Measurements from ENCODE around the gene OST4.
"Not testable (repeated sequence)": the region's sequence is repeated elsewhere in the genome, so short reads cannot be mapped to it uniquely, and the experiment has no call there.

OST4 gene

GRCh38 chr2:27082773-27083409 lies 11.4 kb upstream of the OST4 start:
- peaks cover 6% of the 10 kb centered on the region for H3K4me1 ChIP-seq (ENCODE audit: control insufficient read depth, low read depth, low read length)
- H3K4me3 ChIP-seq (ENCODE audit: low read length) = no peak overlapping the region
- peaks cover 21% of the 10 kb centered on the region for H3K27me3 ChIP-seq (ENCODE audit: control insufficient read depth, insufficient read depth, low read length)
- no peak overlapping the region for H3K27ac ChIP-seq (ENCODE audit: low read length)
- H3K9me3 ChIP-seq (ENCODE audit: control insufficient read depth, low read depth, low read length) = no peaks in the 10 kb centered on the region
- no peaks in the 10 kb centered on the region for H3K36me3 ChIP-seq (ENCODE audit: control insufficient read depth, low read depth, low read length)
- no peak overlapping the region for H3K9ac ChIP-seq (ENCODE audit: low read length)

GRCh38 chr2:27081984-27082772 lies 10.7 kb upstream of the OST4 start:
- H3K36me3 ChIP-seq (ENCODE audit: control insufficient read depth, low read depth, low read length) = no peaks in the 10 kb centered on the region
- no peaks in the 10 kb centered on the region for H3K4me1 ChIP-seq (ENCODE audit: control insufficient read depth, low read depth, low read length)
- no peak overlapping the region for H3K4me3 ChIP-seq (ENCODE audit: low read length)
- no peaks in the 10 kb centered on the region for H3K9me3 ChIP-seq (ENCODE audit: control insufficient read depth, low read depth, low read length)
- H3K9ac ChIP-seq (ENCODE audit: low read length) = no peak overlapping the region
- peaks cover 14% of the 10 kb centered on the region for H3K27me3 ChIP-seq (ENCODE audit: control insufficient read depth, insufficient read depth, low read length)
- H3K27ac ChIP-seq (ENCODE audit: low read length) = no peak overlapping the region

- Histone ChIP-seq H3K27ac (ENCODE audit: low read length) (no peak overlapping the region), H3K36me3 (ENCODE audit: control insufficient read depth, low read depth, low read length) (no peaks in the 10 kb centered on the region), H3K27me3 (ENCODE audit: control insufficient read depth, insufficient read depth, low read length) (peaks cover 11% of the 10 kb centered on the region), H3K9me3 (ENCODE audit: control insufficient read depth, low read depth, low read length) (no peaks in the 10 kb centered on the region), H3K4me1 (ENCODE audit: control insufficient read depth, low read depth, low read length) (no peaks in the 10 kb centered on the region), H3K4me3 (ENCODE audit: low read length) (no peak overlapping the region), H3K9ac (ENCODE audit: low read length) (no peak overlapping the region)
Measured at GRCh38 chr2:27080603-27080936, 9.1 kb upstream of the OST4 start.

DNA sequence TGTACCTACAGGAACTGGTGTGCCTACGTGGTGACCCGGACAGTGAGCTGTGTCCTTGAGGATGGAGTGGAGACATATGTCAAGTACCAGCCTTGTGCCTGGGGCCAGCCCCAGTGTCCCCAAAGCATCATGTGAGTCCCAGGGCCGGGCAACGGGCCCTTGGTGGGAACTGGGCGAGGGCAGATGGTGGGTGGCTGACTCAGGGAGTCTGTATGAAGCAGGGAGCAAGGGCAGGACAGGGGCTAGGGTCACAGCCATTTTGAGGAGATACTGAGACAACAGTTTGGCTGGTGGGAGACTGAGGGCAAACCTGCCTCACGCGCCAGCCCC lies 8.7 kb upstream of the OST4 start:
- Histone ChIP-seq H3K9ac (ENCODE audit: low read length) (no peak overlapping the region), H3K27ac (ENCODE audit: low read length) (no peak overlapping the region), H3K4me1 (ENCODE audit: control insufficient read depth, low read depth, low read length) (no peaks in the 10 kb centered on the region), H3K36me3 (ENCODE audit: control insufficient read depth, low read depth, low read length) (no peaks in the 10 kb centered on the region), H3K27me3 (ENCODE audit: control insufficient read depth, insufficient read depth, low read length) (peaks cover 6% of the 10 kb centered on the region), H3K9me3 (ENCODE audit: control insufficient read depth, low read depth, low read length) (no peaks in the 10 kb centered on the region), H3K4me3 (ENCODE audit: low read length) (no peak overlapping the region)

DNA sequence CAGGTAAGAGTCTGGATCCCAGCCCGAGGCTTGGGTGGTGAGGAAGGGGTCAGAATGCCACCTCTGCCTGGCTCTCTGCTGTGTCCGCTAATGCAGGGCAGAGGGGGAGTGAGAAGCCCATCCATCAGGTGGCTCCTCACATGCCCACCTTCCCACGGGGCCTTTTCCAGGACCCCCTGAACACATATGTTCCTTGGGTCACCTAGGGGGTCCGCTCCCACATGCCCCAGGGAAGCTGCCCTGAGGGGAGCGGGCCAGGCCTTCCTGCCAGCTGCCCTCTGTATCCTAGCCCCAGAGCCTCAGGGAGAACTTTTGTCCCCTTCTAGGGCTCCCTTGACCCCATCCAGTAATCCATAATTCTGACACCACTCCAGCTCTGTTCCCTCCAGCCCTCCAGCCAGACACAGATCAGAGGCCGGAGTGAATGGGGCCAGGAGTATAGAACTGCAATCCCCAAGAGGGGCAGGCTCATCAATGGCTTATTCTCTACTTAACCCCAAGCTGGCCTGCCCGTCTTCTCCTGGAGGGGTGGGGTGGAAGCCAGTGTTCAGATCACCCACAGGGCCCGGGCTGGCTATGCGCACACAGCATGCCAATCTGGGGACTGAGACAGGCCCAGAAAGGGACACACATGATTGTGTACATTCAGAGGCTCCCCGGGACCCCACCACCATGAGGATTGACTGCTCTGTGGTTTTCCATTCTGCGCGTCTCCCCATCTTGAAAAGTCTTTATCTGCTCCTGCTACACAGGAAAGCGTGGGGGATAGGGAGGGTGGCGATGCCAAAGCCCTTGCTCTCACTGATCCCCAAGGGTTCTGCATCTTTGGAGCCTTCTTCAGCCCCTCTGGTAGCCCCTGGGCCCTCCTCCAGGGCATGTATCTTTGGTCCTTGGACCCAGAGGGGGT lies 8.0 kb upstream of the OST4 start:
- Histone ChIP-seq H3K9ac (ENCODE audit: low read length) (no peak overlapping the region), H3K4me3 (ENCODE audit: low read length) (no peak overlapping the region)

GRCh38 chr2:27078267-27079194 lies 7.1 kb upstream of the OST4 start, which contains the start of gene EMILIN1:
Gene EMILIN1, plus strand, starts transcription at chr2:27078615. Its CDS starts 451 bp downstream, at chr2:27079066.
- Histone ChIP-seq H3K9ac (ENCODE audit: low read length) (no peak within 1 kb of the TSS), H3K4me3 (ENCODE audit: low read length) (no peak within 1 kb of the TSS), H3K4me1 (ENCODE audit: control insufficient read depth, low read depth, low read length) (no peaks in the 10 kb centered on the region), H3K36me3 (ENCODE audit: control insufficient read depth, low read depth, low read length) (no peaks in the 10 kb centered on the region), H3K27ac (ENCODE audit: low read length) (no peak within 1 kb of the TSS), H3K27me3 (ENCODE audit: control insufficient read depth, insufficient read depth, low read length) (no peaks in the 10 kb centered on the region), H3K9me3 (ENCODE audit: control insufficient read depth, low read depth, low read length) (no peaks in the 10 kb centered on the region)

More for the DNA sequence above, 8.0 kb upstream of the OST4 start:
- Histone ChIP-seq H3K36me3 (ENCODE audit: control insufficient read depth, low read depth, low read length) (no peaks in the 10 kb centered on the region), H3K9me3 (ENCODE audit: control insufficient read depth, low read depth, low read length) (no peaks in the 10 kb centered on the region), H3K27me3 (ENCODE audit: control insufficient read depth, insufficient read depth, low read length) (no peaks in the 10 kb centered on the region), H3K4me1 (ENCODE audit: control insufficient read depth, low read depth, low read length) (no peaks in the 10 kb centered on the region), H3K27ac (ENCODE audit: low read length) (no peak overlapping the region)

- Histone ChIP-seq H3K9ac (ENCODE audit: low read length) (no peak overlapping the region), H3K36me3 (ENCODE audit: control insufficient read depth, low read depth, low read length) (no peaks in the 10 kb centered on the region), H3K27me3 (ENCODE audit: control insufficient read depth, insufficient read depth, low read length) (no peaks in the 10 kb centered on the region), H3K4me1 (ENCODE audit: control insufficient read depth, low read depth, low read length) (no peaks in the 10 kb centered on the region), H3K4me3 (ENCODE audit: low read length) (no peak overlapping the region), H3K27ac (ENCODE audit: low read length) (no peak overlapping the region), H3K9me3 (ENCODE audit: control insufficient read depth, low read depth, low read length) (no peaks in the 10 kb centered on the region)
Measured at GRCh38 chr2:27077231-27077630, 5.8 kb upstream of the OST4 start.

- no peak overlapping the region for H3K27ac ChIP-seq (ENCODE audit: low read length)
- H3K4me1 ChIP-seq (ENCODE audit: control insufficient read depth, low read depth, low read length) = no peaks in the 10 kb centered on the region
- no peak overlapping the region for H3K4me3 ChIP-seq (ENCODE audit: low read length)
- no peaks in the 10 kb centered on the region for H3K9me3 ChIP-seq (ENCODE audit: control insufficient read depth, low read depth, low read length)
- H3K36me3 ChIP-seq (ENCODE audit: control insufficient read depth, low read depth, low read length) = no peaks in the 10 kb centered on the region
- H3K9ac ChIP-seq (ENCODE audit: low read length) = no peak overlapping the region
- H3K27me3 ChIP-seq (ENCODE audit: control insufficient read depth, insufficient read depth, low read length) = no peaks in the 10 kb centered on the region
Measured at GRCh38 chr2:27076323-27076722, 4.9 kb upstream of the OST4 start.

DNA sequence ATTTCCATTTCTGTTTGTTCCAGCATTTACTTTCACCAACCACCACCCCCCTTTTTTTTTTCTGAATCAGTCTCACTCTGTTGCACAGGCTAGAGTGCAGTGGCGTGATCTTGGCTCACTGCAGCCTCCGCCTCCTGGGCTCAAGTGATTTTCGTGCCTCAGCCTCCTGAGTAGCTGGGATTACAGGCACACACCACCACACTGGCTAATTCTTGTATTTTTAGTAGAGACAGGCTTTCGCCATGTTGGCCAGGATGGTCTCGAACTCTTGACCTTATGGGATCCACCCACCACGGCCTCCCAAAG lies 4.1 kb upstream of the OST4 start:
- H3K4me1 ChIP-seq (ENCODE audit: control insufficient read depth, low read depth, low read length) = not testable (repeated sequence)

GRCh38 chr2:27074738-27075565 lies 3.5 kb upstream of the OST4 start:
- Histone ChIP-seq H3K36me3 (ENCODE audit: control insufficient read depth, low read depth, low read length) (no peaks in the 10 kb centered on the region), H3K4me1 (ENCODE audit: control insufficient read depth, low read depth, low read length) (no peaks in the 10 kb centered on the region), H3K9me3 (ENCODE audit: control insufficient read depth, low read depth, low read length) (no peaks in the 10 kb centered on the region), H3K27me3 (ENCODE audit: control insufficient read depth, insufficient read depth, low read length) (no peaks in the 10 kb centered on the region), H3K4me3 (ENCODE audit: low read length) (no peak overlapping the region), H3K9ac (ENCODE audit: low read length) (no peak overlapping the region), H3K27ac (ENCODE audit: low read length) (no peak overlapping the region)

More for the DNA sequence above, 4.1 kb upstream of the OST4 start:
- H3K27me3 ChIP-seq (ENCODE audit: control insufficient read depth, insufficient read depth, low read length); H3K4me3 ChIP-seq (ENCODE audit: low read length); H3K27ac ChIP-seq (ENCODE audit: low read length); H3K36me3 ChIP-seq (ENCODE audit: control insufficient read depth, low read depth, low read length); H3K9me3 ChIP-seq (ENCODE audit: control insufficient read depth, low read depth, low read length); H3K9ac ChIP-seq (ENCODE audit: low read length): not testable (repeated sequence)

All from iPS-18a (cell line).